HG02884 (cell line): Measurements from ENCODE around the gene ACOT2.

Experiments used
- ATAC-seq: cut with Tn5 transposase; IDR thresholded peaks from one replicate; pipeline ENCODE4 v1.9.1; 2021; ENCODE audit warnings: mild to moderate bottlenecking, moderate library complexity; ENCODE audit not compliant: unreplicated experiment

Gene ACOT2

GRCh38 chr14:73613046-73613383, 44.0 kb downstream of the ACOT2 start:
- ATAC-seq, result no peak

- ATAC-seq, result no peak
These were observed 44.5 kb downstream of the ACOT2 start for GRCh38 chr14:73613419-73613963.

- no peak for ATAC-seq
These were observed 47.8 kb downstream of the ACOT2 start for GRCh38 chr14:73616831-73617230.

GRCh38 chr14:73619524-73619923, 50.5 kb downstream of the ACOT2 start:
- no peak for ATAC-seq

DNA sequence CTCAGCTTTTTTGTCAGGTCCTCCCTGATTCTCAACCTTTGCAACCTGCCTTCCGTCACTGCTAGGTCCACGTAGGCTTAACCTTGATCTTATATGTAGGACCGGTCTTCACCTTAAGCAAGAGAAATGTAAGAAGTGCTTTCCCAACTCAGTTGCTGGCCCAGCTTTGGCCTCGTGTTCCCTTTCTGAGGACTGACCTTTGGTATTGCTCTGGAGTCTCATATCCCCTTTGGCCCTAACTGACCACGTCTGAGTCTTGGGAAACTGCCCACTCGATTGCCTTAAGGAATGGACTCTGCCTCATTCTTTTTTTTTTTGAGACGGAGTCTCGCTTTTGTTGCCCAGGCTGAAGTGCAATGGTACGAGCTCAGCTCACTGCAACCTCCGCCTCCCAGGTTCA, 51.3 kb downstream of the ACOT2 start:
- no peak for ATAC-seq

GRCh38 chr14:73623504-73624054, 54.6 kb downstream of the ACOT2 start:
- ATAC-seq, result no peak
